T-cell (primary cell): ENCODE measurements around the gene FGFBP1. TPM values are rescaled to one million over a fixed set of nuclear protein-coding genes. Genes with fewer than 3 reads are reported as not detected.
"Not testable (repeated sequence)": the region's sequence is repeated elsewhere in the genome, so short reads cannot be mapped to it uniquely, and the experiment has no call there.

Experiments
- ATAC-seq, 4 experiments: fragments of 200-7000 bp in 3 of 4; fragments of 150-1000 bp in 1 of 4; cut with Tn5 transposase; replicated peaks in 1 of 4; 1 replicate in 3 of 4; 2 replicates in 1 of 4; pipeline ENCODE4 v1.10.0; 2021; ENCODE audit warnings: moderate library complexity in 3 of 4, mild to moderate bottlenecking in 2 of 4, moderate number of reproducible peaks in 1 of 4
- CTCF ChIA-PET, 2 donors: fragments of 300-600 bp; sonication (Branson Sonifier 250); formaldehyde crosslinking; loops; one replicate each; lab custom pipeline; 2022; ENCODE audit warnings: antibody characterized with exemption in 2 of 2; lab: Charles Lee
- POLR2A ChIA-PET, 2 donors: fragments of 300-600 bp; sonication (Branson Sonifier 250); formaldehyde crosslinking; loops; one replicate each; lab custom pipeline; 2022; ENCODE audit warnings: antibody characterized with exemption in 2 of 2; lab: Charles Lee
- DNase-seq, 35 experiments: peaks; one replicate each; pipeline versions ENCODE4 v3.0.0 to v3.0.0-alpha.2; 2013 to 2023
- H3K27ac ChIP-seq: one replicate; pipeline ENCODE4 v1.5.1; 2013; ENCODE audit warnings: low read length
- H3K27me3 ChIP-seq, 2 experiments: replicated peaks in 1 of 2; 1 replicate in 1 of 2; 2 replicates in 1 of 2; pipeline versions ENCODE4 v1.6.1 to v1.7.0; 2013; ENCODE audit warnings: low read length in 1 of 2, mixed read lengths in 1 of 2; ENCODE audit not compliant: control insufficient read depth in 2 of 2, insufficient read depth in 2 of 2; ENCODE audit errors: extremely low read depth in 1 of 2
- H3K36me3 ChIP-seq, 2 donors: 1 replicate in 1 of 2; 2 replicates in 1 of 2; pipeline versions ENCODE4 v1.6.1 to v1.7.0; 2013; ENCODE audit warnings: low read length in 1 of 2; ENCODE audit not compliant: control insufficient read depth in 2 of 2, insufficient read depth in 1 of 2; ENCODE audit errors: extremely low read depth in 1 of 2
- H3K4me1 ChIP-seq, 2 experiments: 1 replicate in 1 of 2; 2 replicates in 1 of 2; pipeline versions ENCODE4 v1.6.1 to v1.7.0; 2013; ENCODE audit warnings: low read length in 2 of 2, mixed read lengths in 1 of 2; ENCODE audit not compliant: insufficient read depth in 2 of 2, control insufficient read depth in 1 of 2; ENCODE audit errors: extremely low read depth in 1 of 2
- H3K4me3 ChIP-seq, 2 donors: 1 replicate in 1 of 2; 2 replicates in 1 of 2; pipeline versions ENCODE4 v1.5.1 to v1.7.0; 2013; ENCODE audit warnings: mild to moderate bottlenecking in 2 of 2, low read length in 1 of 2, moderate library complexity in 1 of 2; ENCODE audit not compliant: control insufficient read depth in 1 of 2; ENCODE audit errors: extremely low read depth in 1 of 2
- H3K9me3 ChIP-seq: 2 replicates; pipeline ENCODE4 v1.7.0; 2013
- H3K27ac Mint-ChIP-seq, 2 donors: one replicate each; pipeline ENCODE4 v1.8.0; 2020 to 2021; ENCODE audit warnings: mild to moderate bottlenecking in 2 of 2, mixed read lengths in 2 of 2
- H3K27me3 Mint-ChIP-seq, 2 donors: one replicate each; pipeline ENCODE4 v1.8.0; 2021 to 2022; ENCODE audit warnings: mixed read lengths in 2 of 2
- H3K36me3 Mint-ChIP-seq: one replicate; pipeline ENCODE4 v1.8.0; 2021; ENCODE audit warnings: mixed read lengths
- H3K4me1 Mint-ChIP-seq, 3 donors: one replicate each; pipeline ENCODE4 v1.8.0; 2020 to 2022; ENCODE audit warnings: mixed read lengths in 3 of 3, mild to moderate bottlenecking in 1 of 3
- H3K4me3 Mint-ChIP-seq, 3 donors: one replicate each; pipeline ENCODE4 v1.8.0; 2020 to 2022; ENCODE audit warnings: mild to moderate bottlenecking in 3 of 3, mixed read lengths in 3 of 3, moderate library complexity in 3 of 3
- H3K9me3 Mint-ChIP-seq, 3 donors: one replicate each; pipeline ENCODE4 v1.8.0; 2020 to 2022; ENCODE audit warnings: mixed read lengths in 3 of 3
- WGBS: methylation state at CpG from one replicate; pipeline ENCODE4 v1.1.5; 2013; ENCODE audit warnings: missing lambda C conversion rate; ENCODE audit not compliant: insufficient coverage; 5-methylcytosine and 5-hydroxymethylcytosine counted together
- total RNA-seq, 35 experiments: library from RNA in 6 of 35; stranded (reverse) in 6 of 35; fragments of 120-200 nt in 1 of 35; gene quantifications; one replicate each; pipeline versions ENCODE4 v1.2.1 to v1.2.4 and lab custom pipeline; 2013 to 2026

FGFBP1 gene
- total RNA-seq, 5 donors from 2014 or later (not counting 1 experiment from before 2014, with no cell fraction given) = not detected

DNA sequence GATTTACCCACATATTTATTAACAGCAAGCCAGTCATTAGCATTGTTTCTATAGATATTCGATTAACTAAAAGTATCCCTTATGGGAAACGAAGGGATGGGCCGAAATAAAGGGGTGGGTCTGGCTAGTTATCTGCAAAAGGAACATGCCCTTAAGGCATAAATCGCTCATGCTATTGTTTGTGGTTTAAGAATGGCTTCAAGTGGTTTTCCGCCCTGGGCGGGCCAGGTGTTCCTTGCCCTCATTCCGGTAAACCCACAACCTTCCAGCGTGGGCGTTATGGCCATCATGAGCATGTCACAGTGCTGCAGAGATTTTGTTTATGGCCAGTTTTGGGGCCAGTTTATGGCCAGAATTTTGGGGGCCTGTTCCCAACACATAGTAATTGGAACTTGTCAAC, 22.2 kb downstream of the FGFBP1 start:
- H3K4me3 ChIP-seq, H3K4me1 ChIP-seq, CTCF ChIA-PET, H3K4me3 Mint-ChIP-seq, DNase-seq, H3K4me1 Mint-ChIP-seq, H3K27ac ChIP-seq, ATAC-seq, H3K27ac Mint-ChIP-seq, H3K9me3 Mint-ChIP-seq, H3K9me3 ChIP-seq, POLR2A ChIA-PET, H3K36me3 ChIP-seq, H3K36me3 Mint-ChIP-seq: not testable (repeated sequence)
- WGBS = 80% methylated on average over 2 of the region's 9 CpGs
- peaks cover 17 to 28% of the 10 kb centered on the region in 2 donors for H3K27me3 Mint-ChIP-seq
- H3K27me3 ChIP-seq = peaks cover 0 to 11% of the 10 kb centered on the region in 2 experiments

DNA sequence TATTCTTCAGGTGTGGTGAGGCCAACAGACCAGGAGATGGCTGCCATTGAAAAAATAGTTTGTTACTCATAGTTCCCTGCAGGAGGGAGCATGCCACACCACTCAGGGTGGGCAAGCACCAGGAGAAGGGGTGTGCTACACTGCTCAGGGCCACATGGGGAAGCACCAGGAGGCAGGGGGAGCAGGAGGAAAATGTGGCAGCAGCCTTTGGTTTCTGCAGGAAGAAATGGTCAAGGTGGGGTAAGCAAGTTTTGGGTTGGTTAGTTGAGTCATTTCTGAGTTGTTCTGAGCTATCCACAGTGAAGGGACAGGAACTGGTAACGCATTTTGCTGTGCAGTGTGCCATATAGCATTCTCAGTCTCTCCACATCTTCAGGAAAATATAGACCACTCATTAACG, 23.8 kb downstream of the FGFBP1 start:
- no peak for ATAC-seq
- ChIA-PET POLR2A (no interaction called here), CTCF (no interaction called here)
- H3K27ac Mint-ChIP-seq = no peak overlapping the region
- no peak for DNase-seq
- H3K27me3 Mint-ChIP-seq = peaks cover 15 to 25% of the 10 kb centered on the region in 2 donors
- H3K9me3 ChIP-seq = no peaks in the 10 kb centered on the region
- H3K36me3 Mint-ChIP-seq = no peaks in the 10 kb centered on the region
- H3K27ac ChIP-seq = no peak overlapping the region
- H3K4me1 Mint-ChIP-seq = no peaks in the 10 kb centered on the region
- no peaks in the 10 kb centered on the region for H3K36me3 ChIP-seq
- no peak overlapping the region for H3K4me3 ChIP-seq
- H3K4me1 ChIP-seq = no peaks in the 10 kb centered on the region
- H3K9me3 Mint-ChIP-seq = peaks cover 0 to 6% (median 5%) of the 10 kb centered on the region in 3 donors
- H3K4me3 Mint-ChIP-seq = no peak overlapping the region
- 100% methylated on average over 1 of the region's 2 CpGs for WGBS
- peaks cover 0 to 9% of the 10 kb centered on the region in 2 experiments for H3K27me3 ChIP-seq

DNA sequence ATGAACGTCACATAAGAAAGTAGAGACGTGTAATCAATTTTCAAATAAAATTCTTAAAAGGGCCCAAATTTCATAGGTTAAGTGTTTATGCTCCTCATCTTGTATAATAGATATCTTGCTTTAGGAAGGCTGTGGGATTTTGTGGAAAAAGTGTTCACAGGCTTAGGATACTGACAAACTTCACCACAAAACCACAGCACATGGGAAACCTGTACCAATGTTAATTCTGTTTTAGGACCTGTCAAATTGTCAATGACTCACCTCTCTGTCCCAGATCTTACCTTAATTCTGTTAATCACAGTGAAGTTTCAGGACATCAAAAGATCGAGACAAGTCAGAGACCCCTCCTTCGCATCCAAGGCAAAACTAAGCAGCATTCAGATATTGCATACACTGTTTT, 24.2 kb downstream of the FGFBP1 start:
- no peak overlapping the region for H3K27ac ChIP-seq
- H3K4me1 Mint-ChIP-seq = no peaks in the 10 kb centered on the region
- peaks cover 15 to 21% of the 10 kb centered on the region in 2 donors for H3K27me3 Mint-ChIP-seq
- no peak overlapping the region for H3K27ac Mint-ChIP-seq
- H3K36me3 Mint-ChIP-seq = no peaks in the 10 kb centered on the region
- H3K27me3 ChIP-seq = peaks cover 0 to 8% of the 10 kb centered on the region in 2 experiments
- WGBS = no CpG with 5 or more reads among the region's 4 CpGs
- ATAC-seq (no peak), DNase-seq (no peak)
- H3K4me1 ChIP-seq = no peaks in the 10 kb centered on the region
- H3K9me3 Mint-ChIP-seq = peaks cover 0 to 6% (median 5%) of the 10 kb centered on the region in 3 donors
- H3K4me3 Mint-ChIP-seq = no peak overlapping the region
- POLR2A ChIA-PET = no interaction called here
- CTCF ChIA-PET = no interaction called here
- no peak overlapping the region for H3K4me3 ChIP-seq
- H3K9me3 ChIP-seq = no peaks in the 10 kb centered on the region
- no peaks in the 10 kb centered on the region for H3K36me3 ChIP-seq

DNA sequence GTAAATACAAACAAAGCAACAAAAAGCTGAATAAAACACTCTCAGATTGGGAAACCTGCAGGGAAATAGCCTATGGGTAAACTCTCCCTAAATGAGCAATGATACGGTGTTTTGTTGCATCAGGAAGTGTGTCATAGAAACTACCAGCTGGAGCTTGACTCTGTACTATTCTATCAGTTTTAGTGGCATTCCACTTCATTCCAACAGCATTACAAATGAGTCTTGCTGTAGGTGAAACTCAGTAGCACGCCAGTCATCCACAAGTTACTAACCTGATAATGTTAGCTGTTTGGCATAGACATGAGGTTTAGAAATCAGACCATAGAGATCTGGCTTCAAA, 24.9 kb downstream of the FGFBP1 start:
- Histone ChIP-seq H3K27ac (no peak overlapping the region), H3K4me1 (no peaks in the 10 kb centered on the region), H3K4me3 (no peak overlapping the region), H3K27me3 (peaks cover 0 to 8% of the 10 kb centered on the region in 2 experiments), H3K36me3 (no peaks in the 10 kb centered on the region), H3K9me3 (no peaks in the 10 kb centered on the region)
- Mint-ChIP-seq H3K36me3 (no peaks in the 10 kb centered on the region), H3K4me3 (no peak overlapping the region), H3K27ac (no peak overlapping the region), H3K27me3 (peaks cover 9 to 14% of the 10 kb centered on the region in 2 donors), H3K4me1 (no peaks in the 10 kb centered on the region), H3K9me3 (peaks cover 0 to 6% (median 5%) of the 10 kb centered on the region in 3 donors)
- DNase-seq (no peak), ATAC-seq (no peak)
- POLR2A ChIA-PET = no interaction called here
- CTCF ChIA-PET = interaction anchor here in 1 of 2 donors (0.9 kb wide), 1 partner anchor 9 kb away, joined by 3 read pairs; no protein-coding TSS in a partner anchor
- 20% methylated on average over 1 of the region's 2 CpGs for WGBS

DNA sequence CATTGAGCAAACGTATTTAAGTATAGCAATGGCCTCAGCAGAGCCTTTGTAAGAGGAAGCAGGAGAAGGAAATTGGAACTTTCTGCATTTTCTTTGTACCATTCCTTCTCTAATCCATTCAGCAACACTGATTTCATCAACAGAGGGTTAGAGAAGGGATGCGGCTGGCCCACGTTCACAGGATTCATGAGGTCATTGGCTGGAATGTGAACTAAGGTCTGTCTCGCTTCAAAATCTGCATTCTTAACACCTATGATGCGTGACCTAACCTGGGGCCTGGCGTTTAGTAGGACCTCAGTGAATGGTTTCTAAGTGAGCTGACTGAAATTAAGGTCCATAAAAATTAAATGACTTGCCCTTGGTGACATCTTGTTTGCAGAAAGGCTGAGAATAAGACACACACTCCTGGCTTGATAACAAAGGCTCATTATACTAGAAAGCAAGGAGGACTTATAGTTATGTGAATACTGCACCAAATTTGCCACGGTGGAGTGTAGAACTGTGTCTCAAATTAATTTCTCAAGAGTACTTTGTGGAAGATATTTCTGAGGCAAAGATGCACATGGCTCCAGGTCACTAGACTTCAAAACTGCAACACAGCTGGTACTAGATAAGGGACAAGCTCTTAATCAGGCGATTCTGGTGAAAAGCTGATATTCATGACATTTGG, 25.4 kb downstream of the FGFBP1 start:
- no peak for ATAC-seq
- no peak for DNase-seq

DNA sequence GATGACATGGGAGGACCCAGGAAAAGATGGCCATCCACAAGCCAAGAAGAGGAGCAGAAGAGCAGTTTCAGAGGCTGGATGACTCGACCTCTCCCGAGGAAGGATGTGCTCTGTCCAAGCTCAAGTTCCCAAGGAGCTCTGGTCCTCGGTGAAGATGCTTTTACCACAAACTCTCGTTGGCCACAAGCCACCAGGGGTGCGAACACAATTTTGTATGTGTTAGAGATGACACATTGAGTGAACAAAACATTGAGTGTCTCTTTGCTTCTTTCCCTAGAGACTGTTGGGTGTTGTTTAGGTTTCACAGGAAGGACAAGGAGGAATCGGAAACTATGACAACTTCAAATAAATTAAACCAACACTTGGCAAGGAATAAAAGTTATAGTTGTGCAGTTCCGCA, 26.3 kb downstream of the FGFBP1 start:
- peaks cover 6 to 11% of the 10 kb centered on the region in 2 donors for H3K27me3 Mint-ChIP-seq
- H3K9me3 Mint-ChIP-seq = peaks cover 0 to 6% (median 5%) of the 10 kb centered on the region in 3 donors
- Histone ChIP-seq H3K27me3 (peaks cover 0 to 8% of the 10 kb centered on the region in 2 experiments), H3K9me3 (no peaks in the 10 kb centered on the region), H3K27ac (no peak overlapping the region), H3K4me3 (no peak overlapping the region), H3K4me1 (no peaks in the 10 kb centered on the region), H3K36me3 (no peaks in the 10 kb centered on the region)
- H3K4me3 Mint-ChIP-seq = no peak overlapping the region
- ChIA-PET CTCF (no interaction called here), POLR2A (no interaction called here)
- H3K27ac Mint-ChIP-seq = no peak overlapping the region
- no peak for ATAC-seq
- H3K4me1 Mint-ChIP-seq = no peaks in the 10 kb centered on the region
- no peak for DNase-seq
- no peaks in the 10 kb centered on the region for H3K36me3 Mint-ChIP-seq
- 76% methylated on average over 3 of the region's 7 CpGs for WGBS

More for the DNA sequence above, 25.4 kb downstream of the FGFBP1 start:
- no peak overlapping the region for H3K27ac Mint-ChIP-seq
- no peak overlapping the region for H3K4me3 Mint-ChIP-seq
- Histone ChIP-seq H3K27me3 (peaks cover 0 to 8% of the 10 kb centered on the region in 2 experiments), H3K9me3 (no peaks in the 10 kb centered on the region), H3K4me1 (no peaks in the 10 kb centered on the region), H3K27ac (no peak overlapping the region), H3K4me3 (no peak overlapping the region), H3K36me3 (no peaks in the 10 kb centered on the region)
- peaks cover 0 to 6% (median 5%) of the 10 kb centered on the region in 3 donors for H3K9me3 Mint-ChIP-seq
- POLR2A ChIA-PET = no interaction called here
- 100% methylated on average over 1 of the region's 8 CpGs for WGBS
- CTCF ChIA-PET = interaction anchor here in 1 of 2 donors (0.9 kb wide), 1 partner anchor 9 kb away, joined by 3 read pairs; no protein-coding TSS in a partner anchor
- no peaks in the 10 kb centered on the region for H3K4me1 Mint-ChIP-seq
- no peaks in the 10 kb centered on the region for H3K36me3 Mint-ChIP-seq
- H3K27me3 Mint-ChIP-seq = peaks cover 6 to 11% of the 10 kb centered on the region in 2 donors
